ENCODE results near the gene SYNCRIP.
"Not testable (repeated sequence)": the region's sequence is repeated elsewhere in the genome, so short reads cannot be mapped to it uniquely, and the experiment has no call there.

Gene SYNCRIP

GRCh38 chr6:85670573-85670972, 27.9 kb upstream of the SYNCRIP start:
- DNase-seq (ENCODE audit: low read depth, low spot score): no peak

GRCh38 chr6:85669735-85670194, 27.1 kb upstream of the SYNCRIP start:
- no peak for DNase-seq (ENCODE audit: low read depth, low spot score)

- DNase-seq (ENCODE audit: low read depth, low spot score): no peak
Measured at GRCh38 chr6:85662251-85662650, 19.6 kb upstream of the SYNCRIP start.

GRCh38 chr6:85660181-85660611, 17.5 kb upstream of the SYNCRIP start:
- peak; percentile 65 for DNase-seq (ENCODE audit: low read depth, low spot score)

GRCh38 chr6:85650606-85651005, 7.9 kb upstream of the SYNCRIP start:
- DNase-seq (ENCODE audit: low read depth, low spot score): no peak

- no peak for DNase-seq (ENCODE audit: low read depth, low spot score)
Measured at GRCh38 chr6:85644279-85644762, 1.6 kb upstream of the SYNCRIP start.

GRCh38 chr6:85643537-85644278, 1.0 kb upstream of the SYNCRIP start:
- peak; percentile 79 for DNase-seq (ENCODE audit: low read depth, low spot score)

- no peak for DNase-seq (ENCODE audit: low read depth, low spot score)
Measured at GRCh38 chr6:85641897-85642773, 551 bp downstream of the SYNCRIP start.

GRCh38 chr6:85641522-85641896, 1.2 kb downstream of the SYNCRIP start:
- no peak for DNase-seq (ENCODE audit: low read depth, low spot score)

GRCh38 chr6:85640821-85641220, 1.9 kb downstream of the SYNCRIP start:
- no peak for DNase-seq (ENCODE audit: low read depth, low spot score)

- DNase-seq (ENCODE audit: low read depth, low spot score): no peak
Measured at GRCh38 chr6:85637579-85637978, 5.1 kb downstream of the SYNCRIP start.

- no peak for DNase-seq (ENCODE audit: low read depth, low spot score)
Measured at GRCh38 chr6:85632164-85632942, 10.3 kb downstream of the SYNCRIP start.

- not testable (repeated sequence) for DNase-seq (ENCODE audit: low read depth, low spot score)
Measured at GRCh38 chr6:85631117-85631516, 11.6 kb downstream of the SYNCRIP start.

GRCh38 chr6:85628353-85628752, 14.3 kb downstream of the SYNCRIP start:
- DNase-seq (ENCODE audit: low read depth, low spot score): no peak

- DNase-seq (ENCODE audit: low read depth, low spot score): no peak
Measured at GRCh38 chr6:85620308-85620707, 22.4 kb downstream of the SYNCRIP start.

- DNase-seq (ENCODE audit: low read depth, low spot score): no peak
Measured at GRCh38 chr6:85614780-85615179, 27.9 kb downstream of the SYNCRIP start.

- DNase-seq (ENCODE audit: low read depth, low spot score): no peak
Measured at GRCh38 chr6:85612690-85613474, 29.8 kb downstream of the SYNCRIP start.

GRCh38 chr6:85610182-85610895, 32.3 kb downstream of the SYNCRIP start:
- no peak for DNase-seq (ENCODE audit: low read depth, low spot score)

GRCh38 chr6:85602100-85602499, 40.6 kb downstream of the SYNCRIP start:
- DNase-seq (ENCODE audit: low read depth, low spot score): no peak

GRCh38 chr6:85600713-85601313, 41.9 kb downstream of the SYNCRIP start:
- DNase-seq (ENCODE audit: low read depth, low spot score): no peak

Measured in smooth muscle cell of the brain vasculature (primary cell).